HG02610 (cell line): Measurements from ENCODE around the gene KRTAP9-4.
"Not testable (repeated sequence)": the region's sequence is repeated elsewhere in the genome, so short reads cannot be mapped to it uniquely, and the experiment has no call there.

Experiments used
- ATAC-seq: cut with Tn5 transposase; IDR thresholded peaks from one replicate; pipeline ENCODE4 v1.9.1; 2021; ENCODE audit warnings: mild to moderate bottlenecking, moderate library complexity; ENCODE audit not compliant: unreplicated experiment

Gene KRTAP9-4, protein sequence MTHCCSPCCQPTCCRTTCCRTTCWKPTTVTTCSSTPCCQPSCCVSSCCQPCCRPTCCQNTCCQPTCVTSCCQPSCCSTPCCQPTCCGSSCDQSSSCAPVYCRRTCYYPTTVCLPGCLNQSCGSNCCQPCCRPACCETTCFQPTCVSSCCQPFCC

DNA sequence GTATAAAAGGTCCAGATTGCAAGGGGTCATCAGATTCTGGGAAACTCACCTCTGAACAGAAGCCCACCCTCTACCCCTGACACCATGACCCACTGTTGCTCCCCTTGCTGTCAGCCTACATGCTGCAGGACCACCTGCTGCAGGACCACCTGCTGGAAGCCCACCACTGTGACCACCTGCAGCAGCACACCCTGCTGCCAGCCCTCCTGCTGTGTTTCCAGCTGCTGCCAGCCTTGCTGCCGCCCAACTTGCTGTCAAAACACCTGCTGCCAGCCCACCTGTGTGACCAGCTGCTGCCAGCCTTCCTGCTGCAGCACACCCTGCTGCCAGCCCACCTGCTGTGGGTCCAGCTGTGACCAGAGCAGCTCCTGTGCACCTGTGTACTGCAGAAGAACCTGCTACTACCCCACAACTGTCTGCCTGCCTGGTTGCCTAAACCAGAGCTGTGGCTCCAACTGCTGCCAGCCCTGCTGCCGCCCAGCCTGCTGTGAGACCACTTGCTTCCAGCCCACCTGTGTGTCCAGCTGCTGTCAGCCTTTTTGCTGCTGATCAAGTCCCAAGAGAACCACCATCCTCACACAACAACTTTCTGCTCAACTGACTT is at the start of gene KRTAP9-4:
KRTAP9-4 (plus strand) TSS at position 51 of the 604 bp plus-strand sequence; CDS start at position 85, 34 bp downstream.
- ATAC-seq: not testable (repeated sequence)

DNA sequence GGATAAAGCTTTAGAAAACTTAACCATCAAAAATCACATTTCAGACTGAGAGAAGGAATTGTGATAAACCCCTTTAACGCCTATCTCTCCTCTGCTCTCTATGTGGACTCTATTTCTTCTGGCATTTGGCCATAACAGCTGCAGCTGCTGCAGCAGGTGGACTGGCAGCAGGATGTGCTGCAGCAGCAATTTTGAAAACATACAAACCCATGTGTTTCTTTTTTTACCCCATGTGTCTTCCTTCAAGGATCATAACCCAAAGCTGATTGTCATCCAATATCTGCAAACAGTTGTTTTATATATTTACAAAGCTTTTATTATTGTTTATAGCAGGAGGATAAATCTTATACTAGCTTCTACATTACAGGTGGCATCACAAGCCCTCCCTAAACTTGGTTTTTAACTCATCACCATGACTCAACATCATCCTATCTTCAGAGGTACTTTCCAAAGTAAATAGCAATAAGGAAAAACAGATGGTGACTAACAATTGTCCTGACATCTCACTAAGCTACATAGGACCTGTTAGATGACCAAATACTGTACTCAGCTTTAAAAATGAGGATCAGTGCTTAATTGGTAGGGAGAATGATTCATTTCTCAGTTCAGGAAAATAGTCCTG is 37.5 kb upstream of the KRTAP9-4 start:
- ATAC-seq: no peak

GRCh38 chr17:41212524-41213169 is 36.8 kb upstream of the KRTAP9-4 start:
- no peak for ATAC-seq

- no peak for ATAC-seq
Observed at GRCh38 chr17:41215681-41216080, 33.8 kb upstream of the KRTAP9-4 start.

- no peak for ATAC-seq
Observed at GRCh38 chr17:41223821-41224220, 25.7 kb upstream of the KRTAP9-4 start.

DNA sequence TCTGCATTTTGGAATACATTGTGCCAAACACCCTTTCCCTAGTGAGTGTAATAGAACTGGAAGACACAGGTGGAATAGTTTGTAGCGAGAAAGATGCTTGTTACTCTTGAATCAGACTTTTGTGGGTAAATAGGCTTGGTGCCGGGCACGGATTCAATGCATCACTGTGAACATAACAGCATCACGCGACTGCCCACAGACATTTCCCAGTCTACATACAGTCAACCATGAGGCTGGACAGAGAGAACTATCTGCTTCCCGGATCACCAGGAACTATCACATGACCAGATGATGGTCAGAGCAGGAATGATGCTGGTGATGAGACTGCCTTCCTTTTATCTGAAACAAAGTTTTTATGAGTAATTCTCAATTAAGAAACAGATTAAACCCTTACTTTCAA is 23.4 kb upstream of the KRTAP9-4 start:
- no peak for ATAC-seq

DNA sequence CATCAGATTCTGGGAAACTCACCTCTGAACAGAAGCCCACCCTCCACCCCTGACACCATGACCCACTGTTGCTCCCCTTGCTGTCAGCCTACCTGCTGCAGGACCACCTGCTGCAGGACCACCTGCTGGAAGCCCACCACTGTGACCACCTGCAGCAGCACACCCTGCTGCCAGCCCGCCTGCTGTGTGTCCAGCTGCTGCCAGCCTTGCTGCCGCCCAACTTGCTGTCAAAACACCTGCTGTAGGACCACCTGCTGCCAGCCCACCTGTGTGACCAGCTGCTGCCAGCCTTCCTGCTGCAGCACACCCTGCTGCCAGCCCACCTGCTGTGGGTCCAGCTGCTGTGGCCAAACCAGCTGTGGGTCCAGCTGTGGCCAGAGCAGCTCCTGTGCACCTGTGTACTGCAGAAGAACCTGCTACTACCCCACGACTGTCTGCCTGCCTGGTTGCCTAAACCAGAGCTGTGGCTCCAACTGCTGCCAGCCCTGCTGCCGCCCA is 22.8 kb upstream of the KRTAP9-4 start, which contains the start of gene KRTAP9-2:
KRTAP9-2 (plus strand) TSS at position 51 of the 498 bp plus-strand sequence; CDS start at position 58, 7 bp downstream.
- not testable (repeated sequence) for ATAC-seq

DNA sequence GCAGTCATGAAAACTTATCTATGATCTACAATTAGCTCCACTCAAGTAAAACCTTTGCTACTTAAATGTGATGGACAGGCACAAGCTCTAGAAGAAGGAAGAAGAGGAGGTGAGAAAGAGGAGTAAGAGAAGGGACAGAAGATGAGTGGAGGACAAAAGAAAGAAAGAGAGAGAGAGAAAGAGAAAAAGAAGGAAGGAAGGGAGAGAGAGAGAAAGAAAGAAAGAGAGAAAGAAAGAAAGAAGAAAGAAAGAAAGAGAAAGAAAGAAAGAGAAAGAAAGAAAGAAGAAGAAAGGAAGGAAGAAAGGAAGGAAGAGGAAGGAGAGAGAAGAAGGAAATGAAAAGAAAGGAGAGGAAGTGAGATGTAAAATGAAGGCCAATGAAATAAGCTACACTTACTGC is 19.4 kb upstream of the KRTAP9-4 start:
- ATAC-seq: no peak

- ATAC-seq: no peak
Observed at GRCh38 chr17:41231731-41232130, 17.8 kb upstream of the KRTAP9-4 start.

DNA sequence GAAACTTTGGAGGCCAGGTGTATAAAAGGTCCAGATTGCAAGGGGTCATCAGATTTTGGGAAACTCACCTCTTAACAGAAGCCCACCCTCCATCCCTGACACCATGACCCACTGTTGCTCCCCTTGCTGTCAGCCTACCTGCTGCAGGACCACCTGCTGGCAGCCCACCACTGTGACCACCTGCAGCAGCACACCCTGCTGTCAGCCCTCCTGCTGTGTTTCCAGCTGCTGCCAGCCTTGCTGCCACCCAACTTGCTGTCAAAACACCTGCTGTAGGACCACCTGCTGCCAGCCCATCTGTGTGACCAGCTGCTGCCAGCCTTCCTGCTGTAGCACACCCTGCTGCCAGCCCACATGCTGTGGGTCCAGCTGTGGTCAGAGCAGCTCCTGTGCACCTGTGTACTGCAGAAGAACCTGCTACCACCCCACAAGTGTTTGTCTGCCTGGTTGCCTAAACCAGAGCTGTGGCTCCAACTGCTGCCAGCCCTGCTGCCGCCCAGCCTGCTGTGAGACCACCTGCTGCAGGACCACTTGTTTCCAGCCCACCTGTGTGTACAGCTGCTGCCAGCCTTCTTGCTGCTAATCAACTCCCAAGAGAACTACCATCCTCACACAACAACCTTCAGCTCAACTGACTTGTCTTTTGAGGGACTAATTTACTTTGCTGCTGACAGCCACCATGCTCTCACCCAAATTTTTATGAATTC is 16.9 kb upstream of the KRTAP9-4 start, which contains the start of gene KRTAP9-3:
KRTAP9-3 (plus strand) TSS at position 51 of the 707 bp plus-strand sequence; CDS start at position 104, 53 bp downstream.
- ATAC-seq: not testable (repeated sequence)

- not testable (repeated sequence) for ATAC-seq
Observed at GRCh38 chr17:41237116-41237515, 12.4 kb upstream of the KRTAP9-4 start.

DNA sequence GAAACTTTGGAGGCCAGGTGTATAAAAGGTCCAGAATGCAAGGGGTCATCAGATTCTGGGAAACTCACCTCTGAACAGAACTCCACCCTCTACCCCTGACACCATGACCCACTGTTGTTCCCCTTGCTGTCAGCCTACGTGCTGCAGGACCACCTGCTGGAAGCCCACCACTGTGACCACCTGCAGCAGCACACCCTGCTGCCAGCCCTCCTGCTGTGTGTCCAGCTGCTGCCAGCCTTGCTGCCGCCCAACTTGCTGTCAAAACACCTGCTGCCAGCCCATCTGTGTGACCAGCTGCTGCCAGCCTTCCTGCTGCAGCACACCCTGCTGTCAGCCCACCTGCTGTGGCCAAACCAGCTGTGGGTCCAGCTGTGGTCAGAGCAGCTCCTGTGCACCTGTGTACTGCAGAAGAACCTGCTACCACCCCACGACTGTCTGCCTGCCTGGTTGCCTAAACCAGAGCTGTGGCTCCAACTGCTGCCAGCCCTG is 11.5 kb upstream of the KRTAP9-4 start, which contains the start of gene KRTAP9-8:
KRTAP9-8 (plus strand) TSS at position 51 of the 489 bp plus-strand sequence; CDS start at position 104, 53 bp downstream.
- not testable (repeated sequence) for ATAC-seq

- ATAC-seq: not testable (repeated sequence)
Observed at GRCh38 chr17:41246995-41247787, 2.3 kb upstream of the KRTAP9-4 start.

DNA sequence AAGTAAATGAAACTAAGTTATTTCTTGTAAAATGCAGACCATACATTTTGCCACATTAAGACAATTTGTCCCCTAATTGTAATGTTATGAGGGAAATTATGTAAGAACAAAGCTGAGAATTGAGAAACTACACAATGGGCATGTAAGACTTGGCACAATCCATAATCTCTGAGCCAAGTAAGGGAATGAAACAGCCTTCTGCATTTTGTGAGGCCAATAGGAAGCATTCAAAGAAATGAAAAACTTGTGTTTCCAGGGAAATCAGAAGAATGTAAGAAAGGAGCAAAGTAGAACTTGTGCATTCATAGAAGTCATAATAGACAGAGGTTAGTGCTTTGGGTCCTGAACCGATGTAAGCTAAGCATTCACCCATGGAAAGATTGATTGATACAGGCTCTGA is 1.8 kb downstream of the KRTAP9-4 start:
- ATAC-seq: no peak

DNA sequence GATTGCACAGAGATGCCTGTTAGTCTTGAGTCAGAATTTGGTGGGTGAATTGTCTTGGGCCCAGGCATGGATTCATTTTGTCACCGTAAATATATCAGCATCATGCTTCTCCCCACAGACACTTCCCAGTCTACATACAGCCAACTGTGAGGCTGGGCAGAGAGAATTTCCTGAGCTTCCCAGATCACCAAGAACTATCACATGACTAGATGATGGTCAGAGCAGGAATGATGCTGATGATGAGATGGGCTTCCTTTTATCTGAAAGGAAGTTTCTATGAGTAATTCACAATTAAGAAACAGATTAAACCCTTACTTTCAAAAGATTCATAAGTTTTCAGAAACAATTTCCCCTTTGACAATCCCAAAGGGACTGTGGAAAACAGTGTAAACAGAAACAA is 5.4 kb downstream of the KRTAP9-4 start:
- no peak for ATAC-seq

DNA sequence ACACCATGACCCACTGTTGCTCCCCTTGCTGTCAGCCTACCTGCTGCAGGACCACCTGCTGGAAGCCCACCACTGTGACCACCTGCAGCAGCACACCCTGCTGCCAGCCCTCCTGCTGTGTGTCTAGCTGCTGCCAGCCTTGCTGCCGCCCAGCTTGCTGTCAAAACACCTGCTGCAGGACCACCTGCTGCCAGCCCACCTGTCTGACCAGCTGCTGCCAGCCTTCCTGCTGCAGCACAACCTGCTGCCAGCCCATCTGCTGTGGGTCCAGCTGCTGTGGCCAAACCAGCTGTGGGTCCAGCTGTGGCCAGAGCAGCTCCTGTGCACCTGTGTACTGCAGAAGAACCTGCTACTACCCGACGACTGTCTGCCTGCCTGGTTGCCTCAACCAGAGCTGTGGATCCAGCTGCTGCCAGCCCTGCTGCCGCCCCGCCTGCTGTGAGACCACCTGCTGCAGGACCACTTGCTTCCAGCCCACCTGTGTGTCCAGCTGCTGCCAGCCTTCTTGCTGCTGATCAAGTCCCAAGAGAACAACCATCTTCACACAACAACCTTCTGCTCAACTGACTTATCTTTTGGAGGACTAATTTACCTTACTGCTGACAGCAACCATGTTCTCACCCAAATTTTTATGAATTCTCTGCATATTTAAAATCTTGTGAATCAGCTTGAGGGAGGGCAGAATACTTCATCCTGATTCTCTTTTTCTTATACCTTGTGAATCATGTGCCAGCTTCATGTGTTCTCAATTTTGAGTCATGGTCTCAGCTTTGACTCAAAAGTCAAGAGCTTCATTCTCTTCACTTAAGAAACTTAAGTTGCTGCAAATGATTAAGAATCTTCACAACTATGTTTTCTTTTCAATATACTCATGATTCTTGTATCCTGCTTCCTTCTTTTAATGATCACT is 6.1 kb downstream of the KRTAP9-4 start, which contains the start of gene KRTAP9-9:
KRTAP9-9 (plus strand) TSS at position 4 of the 910 bp plus-strand sequence.
- not testable (repeated sequence) for ATAC-seq

GRCh38 chr17:41256291-41256685 is 6.8 kb downstream of the KRTAP9-4 start:
- ATAC-seq: no peak

DNA sequence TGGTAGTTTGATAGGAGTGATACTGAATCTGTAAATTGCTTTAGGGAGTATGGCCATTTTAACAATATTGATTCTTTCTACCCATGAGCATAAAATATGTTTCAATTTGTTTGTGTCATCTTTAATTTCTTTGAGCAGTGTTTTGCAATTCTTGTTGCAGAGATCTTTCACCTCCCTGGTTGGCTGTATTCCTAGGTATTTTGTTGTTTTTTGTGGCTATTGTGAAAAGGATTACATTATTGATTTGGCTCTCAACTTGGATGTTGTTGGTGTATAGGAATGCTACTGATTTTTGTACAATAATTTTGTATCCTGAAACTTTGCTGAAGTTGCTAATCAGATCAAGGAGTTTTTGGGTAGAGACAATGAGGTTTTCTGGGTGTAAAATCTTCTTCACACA is 8.9 kb downstream of the KRTAP9-4 start:
- no peak for ATAC-seq
